ENCODE measurements around the gene RHOB. TPM values are rescaled to one million over a fixed set of nuclear protein-coding genes. Genes with fewer than 3 reads are reported as not detected.
A peak's percentile ranks its signal among the peaks of the same experiment; 100 is the strongest.

The RHOB gene
- total and polyA plus RNA-seq, 2 of the 13 experiments (the other 11 are each of a cell fraction or from before 2014, with no cell fraction given), result 192 to 268 TPM

DNA sequence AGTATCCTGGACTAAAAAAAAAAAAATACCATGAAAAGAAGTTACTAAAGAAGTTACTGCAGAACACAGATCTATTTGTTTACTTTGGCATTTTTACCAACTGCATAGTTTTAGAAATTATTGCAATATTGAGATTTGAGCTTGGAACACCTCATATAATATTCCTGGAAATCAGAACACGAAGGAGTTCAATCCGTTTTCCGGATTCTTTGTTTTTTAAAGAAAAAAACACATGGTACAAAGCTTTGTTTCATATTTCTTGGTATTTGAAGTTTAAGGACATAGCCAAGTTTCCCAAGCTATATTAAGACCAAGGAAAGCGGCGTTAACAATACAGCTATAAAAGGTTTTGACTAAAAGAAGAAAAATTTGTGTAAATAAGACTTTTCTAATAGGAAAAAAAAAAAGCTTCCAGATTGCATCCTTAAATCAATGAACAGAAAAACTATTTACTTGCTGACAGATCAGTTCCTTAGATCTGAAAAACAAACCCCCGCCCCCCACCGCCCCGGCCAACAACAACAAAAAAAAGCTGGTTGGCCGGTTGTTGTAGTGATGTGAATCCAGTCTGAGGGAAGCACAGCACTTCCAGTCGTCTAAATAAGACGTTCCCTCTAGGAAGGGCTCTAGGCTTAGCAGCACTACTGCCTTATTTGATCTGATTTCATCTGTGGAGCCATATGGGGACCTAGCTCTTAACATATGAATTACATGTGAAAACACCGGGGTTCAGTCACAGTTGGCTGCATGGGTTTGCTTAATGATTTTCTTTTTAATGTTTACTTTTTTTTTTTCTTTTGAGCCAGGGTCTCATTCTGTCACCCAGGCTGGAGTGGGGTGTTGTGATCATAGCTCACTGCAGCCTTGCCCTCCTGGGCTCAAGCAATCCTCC is 2.5 kb upstream of the RHOB start (continued):
- TF ChIP-seq, protein P1, sequence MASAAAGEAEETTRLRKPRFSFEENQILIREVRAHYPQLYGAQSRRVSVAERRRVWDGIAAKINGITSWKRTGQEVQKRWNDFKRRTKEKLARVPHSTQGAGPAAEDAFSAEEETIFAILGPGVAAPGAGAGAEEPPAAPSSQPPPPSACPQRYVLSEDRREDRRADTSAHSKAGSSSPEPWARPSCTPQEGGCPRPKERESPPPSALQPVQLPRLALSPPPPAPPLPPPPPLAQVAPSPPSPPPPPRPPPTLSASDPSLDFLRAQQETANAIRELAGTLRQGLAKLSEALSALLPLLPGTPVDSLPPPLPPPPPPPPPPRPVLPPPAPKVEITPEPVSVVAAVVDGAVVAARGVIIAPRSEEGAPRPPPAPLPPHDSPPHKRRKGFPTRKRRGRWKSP (CRISPR knock-in tag; IDR thresholded peaks at IDR 0.05), result no peak
- 0 out of 2 replicates have a peak, but pooled peaks have one; percentile 61 for TF ChIP-seq ZNF816 (CRISPR knock-in tag; IDR thresholded peaks at IDR 0.05; ENCODE audit: borderline replicate concordance)
- no peak for TF ChIP-seq FOXP1 (IDR thresholded peaks at IDR 0.05)
- peak; percentile 60 for TF ChIP-seq FOXP1 (CRISPR knock-in tag; IDR thresholded peaks at IDR 0.05)
- no peak for TF ChIP-seq TCF12 (IDR thresholded peaks at IDR 0.05)
- TF ChIP-seq TCF12 (CRISPR knock-in tag; IDR thresholded peaks at IDR 0.05), result no peak
- no peak for TF ChIP-seq ZC3H4 (CRISPR knock-in tag; IDR thresholded peaks at IDR 0.05; ENCODE audit: borderline replicate concordance)
- TF ChIP-seq ELF4 (CRISPR knock-in tag; IDR thresholded peaks at IDR 0.05; ENCODE audit: borderline replicate concordance), result no peak
- no peak for TF ChIP-seq ZSCAN30 (CRISPR knock-in tag; IDR thresholded peaks at IDR 0.05)
- TF ChIP-seq, protein P2, sequence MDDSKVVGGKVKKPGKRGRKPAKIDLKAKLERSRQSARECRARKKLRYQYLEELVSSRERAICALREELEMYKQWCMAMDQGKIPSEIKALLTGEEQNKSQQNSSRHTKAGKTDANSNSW (CRISPR knock-in tag; IDR thresholded peaks at IDR 0.05; ENCODE audit: borderline replicate concordance), result no peak
- TF ChIP-seq ZNF660 (CRISPR knock-in tag; IDR thresholded peaks at IDR 0.05; ENCODE audit: borderline replicate concordance, low read depth), result no peak
- TF ChIP-seq MYNN (CRISPR knock-in tag; IDR thresholded peaks at IDR 0.05; ENCODE audit: low read depth), result no peak
- TF ChIP-seq PHB2 (IDR thresholded peaks at IDR 0.05; ENCODE audit: partially characterized antibody), result no peak
- TF ChIP-seq MZF1 (CRISPR knock-in tag; IDR thresholded peaks at IDR 0.05; ENCODE audit: borderline replicate concordance), result no peak
- no peak for TF ChIP-seq HOXA5 (CRISPR knock-in tag; IDR thresholded peaks at IDR 0.05)
- TF ChIP-seq, protein P3, sequence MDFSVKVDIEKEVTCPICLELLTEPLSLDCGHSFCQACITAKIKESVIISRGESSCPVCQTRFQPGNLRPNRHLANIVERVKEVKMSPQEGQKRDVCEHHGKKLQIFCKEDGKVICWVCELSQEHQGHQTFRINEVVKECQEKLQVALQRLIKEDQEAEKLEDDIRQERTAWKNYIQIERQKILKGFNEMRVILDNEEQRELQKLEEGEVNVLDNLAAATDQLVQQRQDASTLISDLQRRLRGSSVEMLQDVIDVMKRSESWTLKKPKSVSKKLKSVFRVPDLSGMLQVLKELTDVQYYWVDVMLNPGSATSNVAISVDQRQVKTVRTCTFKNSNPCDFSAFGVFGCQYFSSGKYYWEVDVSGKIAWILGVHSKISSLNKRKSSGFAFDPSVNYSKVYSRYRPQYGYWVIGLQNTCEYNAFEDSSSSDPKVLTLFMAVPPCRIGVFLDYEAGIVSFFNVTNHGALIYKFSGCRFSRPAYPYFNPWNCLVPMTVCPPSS (IDR thresholded peaks at IDR 0.05), result no peak
- no peak for TF ChIP-seq ZNF354B (CRISPR knock-in tag; IDR thresholded peaks at IDR 0.05)
- no peak for TF ChIP-seq ZNF549 (CRISPR knock-in tag; IDR thresholded peaks at IDR 0.05)
- TF ChIP-seq ZNF891 (CRISPR knock-in tag; IDR thresholded peaks at IDR 0.05), result no peak
- no peak for TF ChIP-seq RELA (CRISPR knock-in tag; IDR thresholded peaks at IDR 0.05)
- no peak for TF ChIP-seq ZNF678 (CRISPR knock-in tag; IDR thresholded peaks at IDR 0.05)
- TF ChIP-seq ZBTB3 (CRISPR knock-in tag; IDR thresholded peaks at IDR 0.05; ENCODE audit: borderline replicate concordance, low read depth), result no peak
- TF ChIP-seq ZNF629 (CRISPR knock-in tag; conservative IDR thresholded peaks at IDR 0.05), result no peak
- no peak for TF ChIP-seq ZNF12 (CRISPR knock-in tag; IDR thresholded peaks at IDR 0.05)
- peak; percentile 6; the same call in 1 of the 2 replicates for TF ChIP-seq SOX5 (CRISPR knock-in tag; IDR thresholded peaks at IDR 0.05; ENCODE audit: borderline replicate concordance)
- TF ChIP-seq, protein P4, sequence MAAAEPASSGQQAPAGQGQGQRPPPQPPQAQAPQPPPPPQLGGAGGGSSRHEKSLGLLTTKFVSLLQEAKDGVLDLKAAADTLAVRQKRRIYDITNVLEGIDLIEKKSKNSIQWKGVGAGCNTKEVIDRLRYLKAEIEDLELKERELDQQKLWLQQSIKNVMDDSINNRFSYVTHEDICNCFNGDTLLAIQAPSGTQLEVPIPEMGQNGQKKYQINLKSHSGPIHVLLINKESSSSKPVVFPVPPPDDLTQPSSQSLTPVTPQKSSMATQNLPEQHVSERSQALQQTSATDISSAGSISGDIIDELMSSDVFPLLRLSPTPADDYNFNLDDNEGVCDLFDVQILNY (CRISPR knock-in tag; conservative IDR thresholded peaks at IDR 0.05), result no peak
- TF ChIP-seq FOXJ3 (CRISPR knock-in tag; IDR thresholded peaks at IDR 0.05; ENCODE audit: borderline replicate concordance), result peak; percentile 22; the same call in 1 of the 2 replicates
- no peak for TF ChIP-seq ASH2L (IDR thresholded peaks at IDR 0.05; ENCODE audit: insufficient read length, low read depth, low read length)
- no peak for TF ChIP-seq YEATS4 (CRISPR knock-in tag; IDR thresholded peaks at IDR 0.05; ENCODE audit: borderline replicate concordance)
